ENCODE data around the gene NR3C2.

DNA sequence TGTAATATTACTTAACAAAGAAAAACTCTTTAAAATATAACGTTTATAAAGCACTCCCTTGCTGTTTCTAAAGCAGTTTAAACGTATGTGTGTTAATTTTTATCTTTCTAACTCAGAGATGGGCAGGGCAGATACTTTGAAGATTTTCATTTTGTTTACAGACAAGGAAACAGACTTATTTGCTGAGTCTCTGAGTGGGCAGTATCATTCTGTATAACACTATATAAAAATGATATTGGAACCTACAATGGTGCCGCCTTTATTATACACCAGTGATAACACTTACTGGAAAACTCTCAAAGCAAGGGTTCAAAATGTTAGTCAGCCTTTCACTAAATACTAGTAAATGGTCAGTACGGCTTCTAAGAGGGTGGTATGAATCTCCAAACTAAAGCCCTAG lies 193.4 kb downstream of the NR3C2 start:
- TF ChIP-seq, protein P1, sequence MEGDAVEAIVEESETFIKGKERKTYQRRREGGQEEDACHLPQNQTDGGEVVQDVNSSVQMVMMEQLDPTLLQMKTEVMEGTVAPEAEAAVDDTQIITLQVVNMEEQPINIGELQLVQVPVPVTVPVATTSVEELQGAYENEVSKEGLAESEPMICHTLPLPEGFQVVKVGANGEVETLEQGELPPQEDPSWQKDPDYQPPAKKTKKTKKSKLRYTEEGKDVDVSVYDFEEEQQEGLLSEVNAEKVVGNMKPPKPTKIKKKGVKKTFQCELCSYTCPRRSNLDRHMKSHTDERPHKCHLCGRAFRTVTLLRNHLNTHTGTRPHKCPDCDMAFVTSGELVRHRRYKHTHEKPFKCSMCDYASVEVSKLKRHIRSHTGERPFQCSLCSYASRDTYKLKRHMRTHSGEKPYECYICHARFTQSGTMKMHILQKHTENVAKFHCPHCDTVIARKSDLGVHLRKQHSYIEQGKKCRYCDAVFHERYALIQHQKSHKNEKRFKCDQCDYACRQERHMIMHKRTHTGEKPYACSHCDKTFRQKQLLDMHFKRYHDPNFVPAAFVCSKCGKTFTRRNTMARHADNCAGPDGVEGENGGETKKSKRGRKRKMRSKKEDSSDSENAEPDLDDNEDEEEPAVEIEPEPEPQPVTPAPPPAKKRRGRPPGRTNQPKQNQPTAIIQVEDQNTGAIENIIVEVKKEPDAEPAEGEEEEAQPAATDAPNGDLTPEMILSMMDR (conservative IDR thresholded peaks at IDR 0.05; ENCODE audit: low read depth, low read length), result no peak
- TF ChIP-seq EZH2 (IDR thresholded peaks at IDR 0.05; ENCODE audit: borderline replicate concordance, low read depth, low read length, poor library complexity, severe bottlenecking), result no peak

All from A673 (cell line).